Activated T-cell treated with anti-CD3 and anti-CD28 coated beads for 24 hours (primary cell): ENCODE results near the gene RDH5.

Experiments used
- DNase-seq: peaks from one replicate; pipeline ENCODE4 v3.0.0-alpha.2; 2020; ENCODE audit warnings: low read depth

Gene RDH5

GRCh38 chr12:55728186-55728938, 8.2 kb downstream of the RDH5 start:
- DNase-seq, result no peak

DNA sequence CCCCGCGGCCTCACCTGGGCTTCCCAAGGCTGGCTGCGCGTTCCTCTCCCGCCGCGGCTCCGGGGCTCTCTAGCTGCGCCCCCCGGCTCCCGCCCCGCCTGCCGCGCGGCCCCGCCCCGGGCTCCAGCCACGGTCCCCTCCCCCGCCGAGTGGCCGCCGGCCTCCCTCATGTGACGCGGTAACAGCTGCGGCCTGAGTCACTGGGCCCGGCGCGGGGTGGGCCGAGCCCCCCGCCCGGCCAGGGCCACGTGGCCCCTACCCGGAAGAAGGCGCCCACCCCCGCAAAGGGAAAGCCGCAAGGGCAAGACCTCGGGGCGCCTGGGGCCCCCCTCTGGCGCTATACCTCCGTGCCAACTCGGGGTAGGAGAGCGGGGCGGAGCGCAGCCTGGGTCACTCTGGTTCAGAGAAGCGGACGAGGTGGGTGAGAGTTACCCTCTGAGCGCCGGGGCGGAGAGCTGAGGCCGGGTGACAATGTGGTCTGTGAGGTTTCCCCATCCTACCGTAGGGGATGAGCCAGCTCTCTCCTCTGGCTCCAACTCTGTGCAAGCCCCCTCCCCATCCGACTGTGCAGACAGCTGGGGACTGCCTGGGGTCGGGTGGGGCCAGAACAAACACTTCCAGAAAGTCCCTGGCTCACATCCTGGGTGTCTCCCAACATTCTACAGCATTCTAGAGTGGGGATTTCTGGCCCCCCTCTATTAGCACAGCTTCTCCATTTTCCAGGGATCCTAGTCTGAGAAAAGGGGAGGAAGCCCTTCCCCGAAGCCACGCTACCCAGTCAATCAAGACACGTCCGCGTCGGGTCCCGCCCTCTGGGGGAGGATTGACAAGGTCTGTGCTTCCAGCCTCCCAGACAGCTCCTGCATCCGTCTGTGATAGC, 9.0 kb downstream of the RDH5 start, which contains the start of gene CD63:
TSS of gene CD63 (minus strand) at position 71 of the 880 bp plus-strand sequence. CDS start 668 bp downstream, outside the sequence.
- DNase-seq, result peak; percentile 69

DNA sequence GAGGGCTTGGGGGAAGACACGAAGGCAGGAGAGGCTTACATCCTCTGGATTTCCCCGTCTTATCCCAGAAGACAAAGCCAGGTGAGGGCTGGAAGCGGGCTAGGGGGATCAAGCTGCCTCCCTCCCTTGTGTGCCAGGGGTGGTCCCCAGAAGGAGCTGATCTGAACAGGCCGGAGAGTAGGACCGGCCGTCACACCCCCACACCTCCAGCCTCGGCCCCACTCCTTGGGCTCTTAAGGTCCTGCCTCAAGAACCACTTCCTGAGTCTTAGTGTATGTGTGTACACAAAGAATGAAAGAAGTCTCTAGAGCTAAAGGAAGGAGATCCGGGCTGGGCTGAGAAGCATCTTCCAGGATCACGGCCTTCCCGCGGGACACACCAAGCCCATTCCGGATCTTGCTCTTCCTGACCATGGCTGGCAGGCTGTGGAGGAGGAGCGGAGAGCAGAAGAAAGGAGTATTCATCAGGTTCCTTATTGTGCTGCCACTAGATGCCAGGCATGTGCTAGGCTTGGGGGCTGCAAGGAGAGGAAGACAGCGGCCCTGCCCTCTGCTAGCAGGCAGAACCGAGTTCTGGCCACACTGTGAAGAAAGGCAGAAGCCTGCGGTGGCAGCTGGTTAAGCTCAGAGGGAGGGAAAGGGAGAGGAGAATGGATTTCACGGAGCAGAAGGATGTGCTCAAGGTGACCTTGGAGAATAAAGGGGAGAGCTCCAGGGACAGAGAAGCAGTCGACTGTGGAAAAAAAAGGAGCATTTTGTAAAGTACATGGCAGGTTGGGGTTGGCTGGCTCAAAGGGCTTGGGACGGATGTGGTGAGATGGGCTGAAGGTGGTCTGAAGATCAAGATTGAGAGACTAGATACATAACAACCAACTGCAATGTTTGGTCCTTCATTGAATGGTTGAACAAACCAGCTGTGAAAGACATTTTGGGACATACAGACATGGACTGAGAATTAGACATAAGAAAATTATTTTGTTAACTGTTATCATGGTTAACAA, 9.9 kb downstream of the RDH5 start:
- DNase-seq, result no peak

GRCh38 chr12:55732288-55732687, 12.1 kb downstream of the RDH5 start:
- DNase-seq, result no peak

- DNase-seq, result no peak
These were observed 12.9 kb downstream of the RDH5 start for GRCh38 chr12:55733021-55733555.

- DNase-seq, result no peak
These were observed 13.7 kb downstream of the RDH5 start for GRCh38 chr12:55733858-55734257.

DNA sequence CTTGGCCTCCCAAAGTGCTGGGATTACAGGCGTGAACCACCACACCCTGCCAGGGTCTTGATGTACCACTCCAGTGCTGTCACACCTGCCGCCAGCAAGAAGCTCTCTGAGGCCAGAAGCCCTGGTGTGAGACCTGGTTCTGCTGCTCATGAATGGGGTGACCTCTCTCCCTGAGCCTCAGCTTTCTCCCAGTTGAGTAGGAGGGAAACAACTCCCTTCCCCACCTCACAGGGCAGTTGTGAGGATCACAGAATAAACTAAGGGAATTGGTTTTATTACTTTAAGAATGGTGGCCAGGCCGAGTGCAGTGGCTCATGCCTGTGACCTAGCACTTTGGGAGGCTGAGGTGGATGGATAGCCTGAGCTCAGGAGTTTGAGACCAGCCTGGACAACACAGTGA, 14.4 kb downstream of the RDH5 start:
- DNase-seq, result no peak

DNA sequence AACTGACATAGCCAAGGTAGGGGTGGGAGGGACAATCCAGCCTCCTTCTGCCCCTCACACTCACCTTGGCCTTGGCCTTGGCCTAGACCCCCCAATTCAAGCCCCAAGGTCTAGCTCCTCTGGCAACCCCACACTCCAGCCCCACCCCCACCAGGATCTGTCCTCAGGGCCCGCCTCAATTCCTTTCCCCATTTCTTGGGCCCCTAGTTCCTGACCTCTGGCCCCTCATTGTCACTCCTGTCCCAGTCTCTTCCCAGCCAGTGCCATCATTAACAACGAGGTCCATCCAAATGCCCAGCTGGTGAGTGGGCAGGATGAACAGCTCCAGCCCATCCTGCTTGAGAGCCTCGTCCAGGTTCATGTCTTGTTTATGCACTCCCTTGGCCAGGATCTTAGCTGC, 15.9 kb downstream of the RDH5 start:
- no peak for DNase-seq

- no peak for DNase-seq
These were observed 16.8 kb downstream of the RDH5 start for GRCh38 chr12:55736780-55737580.

GRCh38 chr12:55737581-55738122, 17.5 kb downstream of the RDH5 start:
- DNase-seq, result no peak

- peak; percentile 73 for DNase-seq
These were observed 18.2 kb downstream of the RDH5 start for GRCh38 chr12:55738123-55739024.

GRCh38 chr12:55739025-55739378, 18.8 kb downstream of the RDH5 start:
- DNase-seq, result no peak

DNA sequence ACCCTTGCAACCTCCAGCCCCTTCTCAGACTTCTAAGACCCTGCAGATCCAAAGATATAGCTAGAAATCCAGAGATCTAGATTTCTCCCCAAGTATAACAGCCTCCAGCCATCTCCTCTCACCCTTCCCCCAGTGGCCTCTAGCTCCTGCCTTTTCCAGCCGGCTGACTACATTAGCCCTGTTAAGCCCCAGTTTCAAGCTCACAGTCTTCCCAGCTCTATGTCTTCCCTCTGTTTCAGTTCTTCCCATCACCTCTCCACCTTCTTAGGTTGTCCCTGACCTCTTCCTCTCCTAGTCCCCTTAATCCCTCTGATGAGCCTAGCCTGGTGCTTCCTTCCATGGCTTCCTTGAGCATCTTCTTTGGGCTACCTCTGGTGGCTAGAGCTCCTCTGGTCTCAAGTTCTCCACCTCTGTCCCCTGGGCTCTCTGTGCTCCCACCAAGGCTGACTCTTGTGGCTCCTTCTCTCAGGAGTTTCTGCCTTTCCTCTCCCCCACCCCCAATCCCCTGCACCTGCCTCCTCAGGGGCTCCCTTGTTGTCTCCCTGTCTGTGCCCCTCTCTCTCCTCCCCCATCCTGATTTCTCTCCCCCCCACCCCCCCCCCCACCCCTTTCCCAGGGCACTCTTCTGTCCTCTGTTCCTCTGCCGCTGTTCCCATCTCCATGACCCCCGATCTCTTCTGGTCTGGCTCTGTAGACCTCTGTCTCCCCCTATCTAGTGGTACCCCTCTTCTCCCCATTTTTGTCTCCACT, 21.9 kb downstream of the RDH5 start:
- DNase-seq, result no peak

DNA sequence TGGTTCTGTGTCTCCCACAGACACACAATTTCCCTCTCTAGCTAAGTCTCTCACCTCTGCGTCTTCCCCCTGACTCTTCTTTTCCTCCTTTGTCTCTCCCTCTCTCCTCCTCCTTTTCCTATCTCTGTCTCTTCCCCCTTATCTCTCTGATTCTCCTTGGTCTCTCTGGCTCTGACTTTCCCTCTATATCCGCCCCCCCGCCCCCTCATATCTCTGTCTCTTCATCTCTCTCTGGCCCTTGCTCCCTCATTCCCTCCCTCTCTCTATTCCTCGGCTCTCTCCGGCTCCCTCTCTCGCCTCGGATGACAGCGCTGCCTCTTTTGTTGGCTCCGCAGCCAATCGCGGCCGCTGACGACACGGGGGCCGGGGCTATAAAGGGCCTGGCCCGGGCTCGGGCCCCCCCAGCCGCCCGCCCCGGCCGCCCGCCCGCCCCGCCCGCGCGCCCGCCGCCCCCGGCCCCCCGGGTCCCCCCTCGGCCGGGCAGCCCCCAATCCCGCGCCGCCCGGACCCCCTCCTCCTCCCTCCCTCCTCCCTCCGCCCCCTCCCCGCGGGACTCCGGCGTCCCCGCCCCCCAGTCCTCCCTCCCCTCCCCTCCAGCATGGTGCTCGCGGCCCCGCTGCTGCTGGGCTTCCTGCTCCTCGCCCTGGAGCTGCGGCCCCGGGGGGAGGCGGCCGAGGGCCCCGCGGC, 22.7 kb downstream of the RDH5 start, which contains the start of gene GDF11:
TSS of gene GDF11 (plus strand) at position 404 of the 687 bp plus-strand sequence. CDS start at position 599, 195 bp downstream.
- DNase-seq, result peak; percentile 65

- DNase-seq, result no peak
These were observed 23.5 kb downstream of the RDH5 start for GRCh38 chr12:55743406-55744339.

GRCh38 chr12:55744340-55745030, 24.3 kb downstream of the RDH5 start:
- no peak for DNase-seq
